GM21390 (cell line): ENCODE measurements around the gene MUC20.
A peak's percentile ranks its signal among the peaks of the same experiment; 100 is the strongest.
"Not testable (repeated sequence)": the region's sequence is repeated elsewhere in the genome, so short reads cannot be mapped to it uniquely, and the experiment has no call there.

Source experiments
- ATAC-seq: cut with Tn5 transposase; IDR thresholded peaks from one replicate; pipeline ENCODE4 v1.9.1; 2021; ENCODE audit not compliant: unreplicated experiment

Gene MUC20, protein sequence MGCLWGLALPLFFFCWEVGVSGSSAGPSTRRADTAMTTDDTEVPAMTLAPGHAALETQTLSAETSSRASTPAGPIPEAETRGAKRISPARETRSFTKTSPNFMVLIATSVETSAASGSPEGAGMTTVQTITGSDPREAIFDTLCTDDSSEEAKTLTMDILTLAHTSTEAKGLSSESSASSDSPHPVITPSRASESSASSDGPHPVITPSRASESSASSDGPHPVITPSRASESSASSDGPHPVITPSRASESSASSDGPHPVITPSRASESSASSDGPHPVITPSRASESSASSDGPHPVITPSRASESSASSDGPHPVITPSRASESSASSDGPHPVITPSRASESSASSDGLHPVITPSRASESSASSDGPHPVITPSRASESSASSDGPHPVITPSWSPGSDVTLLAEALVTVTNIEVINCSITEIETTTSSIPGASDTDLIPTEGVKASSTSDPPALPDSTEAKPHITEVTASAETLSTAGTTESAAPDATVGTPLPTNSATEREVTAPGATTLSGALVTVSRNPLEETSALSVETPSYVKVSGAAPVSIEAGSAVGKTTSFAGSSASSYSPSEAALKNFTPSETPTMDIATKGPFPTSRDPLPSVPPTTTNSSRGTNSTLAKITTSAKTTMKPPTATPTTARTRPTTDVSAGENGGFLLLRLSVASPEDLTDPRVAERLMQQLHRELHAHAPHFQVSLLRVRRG

DNA sequence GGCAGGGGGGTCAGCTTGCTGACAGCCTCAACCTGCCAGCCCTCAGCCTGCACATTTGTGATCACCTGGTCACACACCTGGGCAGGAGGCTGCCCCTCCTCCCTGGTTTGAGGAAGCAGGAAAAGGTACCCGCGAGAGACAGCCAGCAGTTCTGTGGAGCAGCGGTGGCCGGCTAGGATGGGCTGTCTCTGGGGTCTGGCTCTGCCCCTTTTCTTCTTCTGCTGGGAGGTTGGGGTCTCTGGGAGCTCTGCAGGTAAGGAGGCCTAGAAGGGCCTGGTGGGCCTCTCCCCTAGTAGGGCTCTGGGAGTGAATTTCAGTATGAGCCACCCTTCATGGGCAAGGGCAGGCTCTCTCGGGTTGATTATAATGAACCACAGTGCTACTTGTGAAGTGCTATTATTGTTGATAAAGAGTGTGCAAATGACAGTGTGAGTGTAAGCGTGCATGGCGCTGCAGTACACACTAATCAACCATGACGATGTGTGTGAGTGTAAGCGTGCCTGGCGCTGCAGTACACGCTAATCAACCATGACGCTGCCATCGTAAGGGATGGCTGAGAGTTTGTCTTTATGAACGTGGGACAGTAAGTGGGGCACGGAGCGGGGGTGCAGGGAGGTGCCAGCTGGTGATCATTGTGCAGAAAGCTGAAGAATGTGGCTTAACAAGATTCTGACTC lies at the start of gene MUC20:
Gene MUC20 (plus strand): TSS at position 148 of the 676 bp plus-strand sequence. CDS start 30 bp downstream, at position 178.
- ATAC-seq: not testable (repeated sequence)

DNA sequence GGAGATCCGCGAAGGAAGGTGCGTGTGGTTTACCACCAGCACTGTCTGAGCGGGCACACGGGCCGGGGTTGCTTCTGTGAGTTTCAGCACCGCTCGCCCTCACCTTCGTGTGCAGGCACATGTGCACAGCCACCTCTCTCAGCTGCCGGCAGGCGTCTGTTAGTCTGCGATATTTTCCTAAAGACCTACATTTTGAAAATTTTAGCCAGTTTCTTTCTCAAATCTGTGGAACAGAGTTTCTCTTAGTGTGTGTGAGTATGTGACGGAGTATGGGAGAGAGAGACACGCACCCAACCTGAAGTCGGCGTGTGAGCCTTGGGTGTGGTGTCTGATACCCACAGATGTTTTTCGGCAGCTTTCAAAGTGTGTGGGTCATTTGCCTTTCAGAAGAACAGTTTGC lies 49.5 kb upstream of the MUC20 start:
- not testable (repeated sequence) for ATAC-seq

DNA sequence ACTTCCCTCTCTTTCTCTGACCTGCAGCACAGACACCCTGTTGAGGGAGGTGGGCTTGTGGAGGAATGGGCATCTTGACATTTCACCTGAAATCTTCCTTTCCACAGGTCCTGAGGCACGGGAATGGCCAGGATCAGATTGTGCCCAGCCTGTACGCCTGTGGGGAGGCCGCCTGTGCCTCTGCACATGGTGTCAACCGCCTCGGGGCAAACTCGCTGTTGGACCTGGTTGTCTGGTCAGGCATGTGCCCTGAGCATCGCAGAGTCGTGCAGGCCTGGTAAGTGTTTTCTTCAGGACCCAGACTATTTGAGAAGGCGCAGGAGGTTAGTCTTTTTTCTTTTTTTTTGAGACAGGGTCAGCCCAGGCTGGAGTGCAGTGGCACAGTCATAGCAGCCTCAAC lies 47.1 kb upstream of the MUC20 start:
- ATAC-seq: not testable (repeated sequence)

DNA sequence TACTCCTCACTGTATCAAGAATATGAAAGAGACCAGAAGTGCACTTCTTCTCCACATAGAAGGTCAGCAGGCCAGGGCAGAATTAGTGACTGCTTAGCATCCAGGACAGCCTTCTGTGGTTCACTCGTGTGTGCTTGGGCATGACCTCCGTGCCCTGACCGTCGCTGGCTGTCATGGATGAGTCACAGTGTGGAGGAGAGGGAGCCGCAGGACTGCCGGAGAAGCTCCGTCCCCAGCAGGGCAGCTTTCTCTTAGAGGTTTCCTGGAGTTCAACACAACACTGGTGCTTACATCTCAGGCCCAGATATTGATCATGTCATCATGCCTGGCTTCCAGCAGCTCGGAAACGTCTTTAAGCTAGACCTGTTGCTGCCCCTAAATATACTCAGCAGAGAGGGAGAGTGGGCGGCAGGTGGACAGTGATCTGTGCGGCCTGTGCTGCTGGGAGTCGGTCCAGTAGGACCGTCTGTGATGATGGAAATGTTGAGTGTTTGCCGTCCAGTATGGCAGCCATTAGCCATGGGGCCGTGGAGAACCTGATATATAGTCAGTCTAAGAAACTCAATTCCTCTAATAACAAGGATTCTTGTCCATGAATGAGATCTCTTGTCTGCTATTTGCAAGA lies 42.3 kb upstream of the MUC20 start:
- not testable (repeated sequence) for ATAC-seq

DNA sequence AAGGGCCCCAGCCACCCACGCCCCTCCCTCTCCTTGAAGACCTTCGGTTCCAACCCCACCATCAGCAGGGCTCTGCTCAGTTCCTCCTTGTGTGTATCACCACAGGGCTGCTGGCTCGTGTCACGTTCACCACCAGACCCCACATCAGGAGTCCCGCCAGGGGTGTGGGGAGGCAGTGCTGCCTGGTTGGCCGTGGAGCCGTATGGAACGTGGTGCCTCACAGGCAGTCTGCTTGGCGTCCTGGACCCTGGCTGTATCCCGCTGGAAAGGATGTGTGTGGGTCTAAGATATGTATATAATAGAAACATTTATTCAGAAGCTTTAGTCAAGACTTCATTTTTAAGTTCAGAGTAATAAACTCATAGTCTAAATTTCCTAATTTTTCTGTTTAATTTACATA lies 40.1 kb upstream of the MUC20 start:
- ATAC-seq: not testable (repeated sequence)

DNA sequence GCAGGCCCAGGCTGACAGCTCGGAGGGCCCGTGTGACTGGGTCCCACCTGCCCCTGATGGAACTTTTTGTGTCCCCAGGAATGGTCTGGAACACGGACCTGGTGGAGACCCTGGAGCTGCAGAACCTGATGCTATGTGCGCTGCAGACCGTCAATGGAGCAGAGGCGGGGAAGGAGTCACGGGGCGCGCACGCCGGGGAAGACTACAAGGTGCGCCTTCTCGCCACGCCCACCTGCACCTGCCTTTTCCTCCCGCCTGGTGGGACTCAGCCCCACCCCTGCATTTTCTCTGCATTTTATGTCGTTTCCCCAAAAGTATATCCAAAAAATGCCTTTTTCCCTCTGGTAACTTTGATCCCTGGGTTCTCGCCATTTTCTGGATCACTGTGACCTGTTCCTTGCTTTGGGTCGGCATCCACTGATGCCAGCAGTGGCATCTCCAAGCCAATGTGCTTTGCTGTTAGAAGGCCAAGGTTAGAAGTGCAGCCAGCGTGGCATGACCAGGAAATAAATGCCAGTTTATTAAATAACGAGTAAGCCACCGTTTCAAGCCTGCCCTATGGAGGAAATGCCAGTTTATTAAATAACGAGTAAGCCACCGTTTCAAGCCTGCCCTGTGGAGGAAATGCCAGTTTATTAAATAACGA lies 39.2 kb upstream of the MUC20 start:
- ATAC-seq: not testable (repeated sequence)

DNA sequence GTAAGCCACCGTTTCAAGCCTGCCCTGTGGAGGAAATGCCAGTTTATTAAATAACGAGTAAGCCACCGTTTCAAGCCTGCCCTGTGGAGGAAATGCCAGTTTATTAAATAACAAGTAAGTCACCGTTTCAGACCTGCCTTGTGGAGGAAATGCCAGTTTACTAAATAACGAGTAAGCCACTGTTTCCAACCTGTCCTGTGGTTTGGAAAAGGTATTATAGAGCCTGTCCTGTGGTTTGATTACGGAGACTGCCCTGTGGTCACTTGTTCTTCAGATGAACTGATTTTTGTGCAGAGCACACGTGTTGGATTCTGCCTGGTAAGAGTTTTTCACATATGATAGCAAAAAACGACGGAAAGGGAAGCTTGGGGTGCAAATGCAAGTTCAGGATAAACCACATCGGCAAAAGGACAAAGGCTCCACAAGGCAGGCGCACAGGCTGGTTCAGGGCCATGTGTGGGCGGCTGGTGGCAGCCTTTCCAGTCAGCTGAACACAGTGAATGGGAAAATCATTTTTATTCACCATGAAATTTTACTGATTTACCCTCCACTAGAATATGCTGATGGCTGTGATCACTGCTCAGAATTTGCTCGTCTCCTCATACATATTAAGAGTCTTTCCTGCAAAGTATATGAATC lies 38.6 kb upstream of the MUC20 start:
- not testable (repeated sequence) for ATAC-seq

DNA sequence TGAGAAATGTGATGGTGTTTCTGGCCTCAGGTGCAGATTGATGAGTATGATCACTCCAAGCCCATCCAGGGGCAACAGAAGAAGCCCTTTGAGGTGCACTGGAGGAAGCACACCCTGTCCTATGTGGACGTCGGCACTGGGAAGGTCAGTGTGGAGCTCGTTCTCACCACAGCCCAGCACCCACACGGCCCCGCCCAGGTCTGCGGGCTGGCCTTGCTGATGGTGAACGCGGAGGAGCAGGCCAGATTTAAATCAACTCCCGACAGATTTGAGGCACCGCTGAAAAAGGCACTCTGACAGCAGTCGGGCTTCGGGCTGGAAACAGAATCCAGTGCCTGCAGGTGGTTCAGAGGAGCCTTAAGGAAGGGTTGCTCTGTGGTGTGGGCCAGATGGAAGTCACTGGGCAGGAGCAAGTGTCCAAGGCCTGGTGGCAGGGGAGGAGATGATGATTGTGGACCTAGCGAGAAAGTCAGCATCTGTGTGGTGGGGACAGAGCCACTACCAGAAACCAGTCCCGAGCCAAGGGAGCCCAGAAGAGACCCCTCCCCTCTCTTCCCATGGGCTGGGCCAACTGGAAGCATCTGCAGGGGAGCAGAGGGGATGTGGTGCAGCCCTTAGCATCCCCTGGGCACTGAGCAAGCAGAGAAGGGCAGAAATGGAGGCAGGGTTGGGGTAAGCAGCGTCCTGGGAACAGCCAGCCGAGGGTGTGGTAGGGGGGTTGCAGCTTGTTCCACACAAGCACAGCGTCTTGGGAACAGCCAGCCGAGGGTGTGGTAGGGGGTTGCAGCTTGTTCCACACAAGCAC lies 36.9 kb upstream of the MUC20 start:
- ATAC-seq: not testable (repeated sequence)

DNA sequence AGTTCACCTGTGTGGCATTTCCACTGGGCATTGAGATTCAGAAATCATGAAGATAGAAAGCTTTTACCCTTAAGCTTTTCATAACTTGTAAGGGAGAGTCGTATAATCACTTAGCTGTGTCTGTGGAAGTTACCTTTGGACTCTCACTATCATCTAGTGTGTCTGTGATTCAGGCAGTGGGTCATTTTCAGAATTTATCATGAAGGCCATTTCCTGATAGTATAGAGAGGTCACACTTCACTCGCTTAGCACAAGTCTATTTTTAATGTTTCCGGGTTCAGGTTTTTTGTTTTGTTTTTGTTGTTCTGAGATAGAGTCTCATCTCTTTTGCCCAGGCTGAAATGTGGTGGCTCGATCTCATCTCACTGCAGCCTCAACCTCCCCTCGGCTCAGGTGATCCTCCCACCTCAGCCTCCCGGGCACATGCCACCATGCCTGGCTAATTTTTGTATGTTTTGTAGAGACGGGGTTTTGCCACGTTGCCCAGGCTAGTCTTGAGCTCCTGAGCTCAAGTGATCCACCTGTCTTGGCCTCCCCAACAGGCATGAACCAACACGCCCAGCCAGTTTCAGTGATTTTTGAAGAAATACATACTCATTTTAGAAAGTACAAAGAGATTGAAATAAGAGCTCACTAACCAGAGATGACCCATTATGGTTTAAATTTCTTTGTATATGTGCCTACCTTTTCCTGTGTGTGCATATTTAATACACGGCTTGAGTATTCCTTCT lies 36.1 kb upstream of the MUC20 start:
- ATAC-seq: peak; percentile 52

DNA sequence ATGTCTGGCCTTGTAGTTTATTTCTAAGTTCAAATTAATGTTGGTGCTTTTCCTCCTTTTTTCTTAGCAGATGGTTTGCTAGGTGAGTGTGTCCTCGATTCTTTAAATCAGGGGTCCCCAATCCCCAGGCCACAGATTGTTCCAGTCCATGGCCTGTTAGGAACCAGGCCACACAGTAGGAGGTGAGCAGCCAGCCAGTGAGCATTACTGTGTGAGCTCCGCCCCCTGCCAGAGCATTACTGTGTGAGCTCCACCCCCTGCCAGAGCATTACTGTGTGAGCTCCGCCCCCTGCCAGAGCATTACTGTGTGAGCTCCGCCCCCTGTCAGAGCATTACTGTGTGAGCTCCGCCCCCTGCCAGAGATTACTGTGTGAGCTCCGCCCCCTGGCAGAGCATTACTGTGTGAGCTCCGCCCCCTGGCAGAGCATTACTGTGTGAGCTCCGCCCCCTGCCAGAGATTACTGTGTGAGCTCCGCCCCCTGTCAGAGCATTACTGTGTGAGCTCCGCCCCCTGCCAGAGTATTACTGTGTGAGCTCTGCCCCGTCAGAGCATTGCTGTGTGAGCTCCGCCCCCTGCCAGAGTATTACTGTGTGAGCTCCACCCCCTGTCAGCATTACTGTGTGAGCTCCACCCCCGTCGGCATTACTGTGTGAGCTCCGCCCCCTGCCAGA lies 34.1 kb upstream of the MUC20 start:
- not testable (repeated sequence) for ATAC-seq

DNA sequence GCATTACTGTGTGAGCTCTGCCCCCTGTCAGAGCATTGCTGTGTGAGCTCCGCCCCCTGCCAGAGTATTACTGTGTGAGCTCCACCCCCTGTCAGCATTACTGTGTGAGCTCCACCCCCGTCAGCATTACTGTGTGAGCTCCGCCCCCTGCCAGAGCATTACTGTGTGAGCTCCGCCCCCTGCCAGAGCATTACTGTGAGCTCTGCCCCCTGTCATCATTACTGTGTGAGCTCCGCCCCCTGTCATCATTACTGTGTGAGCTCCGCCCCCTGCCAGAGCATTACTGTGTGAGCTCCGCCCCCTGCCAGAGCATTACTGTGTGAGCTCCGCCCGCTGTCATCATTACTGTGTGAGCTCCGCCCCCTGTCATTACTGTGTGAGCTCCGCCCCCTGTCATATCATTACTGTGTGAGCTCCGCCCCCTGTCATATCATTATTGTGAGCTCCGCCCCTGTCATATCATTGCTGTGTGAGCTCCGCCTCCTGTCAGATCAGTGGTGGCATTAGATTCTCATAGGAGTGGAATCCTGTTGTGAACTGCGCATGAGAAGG lies 33.5 kb upstream of the MUC20 start:
- ATAC-seq: not testable (repeated sequence)

DNA sequence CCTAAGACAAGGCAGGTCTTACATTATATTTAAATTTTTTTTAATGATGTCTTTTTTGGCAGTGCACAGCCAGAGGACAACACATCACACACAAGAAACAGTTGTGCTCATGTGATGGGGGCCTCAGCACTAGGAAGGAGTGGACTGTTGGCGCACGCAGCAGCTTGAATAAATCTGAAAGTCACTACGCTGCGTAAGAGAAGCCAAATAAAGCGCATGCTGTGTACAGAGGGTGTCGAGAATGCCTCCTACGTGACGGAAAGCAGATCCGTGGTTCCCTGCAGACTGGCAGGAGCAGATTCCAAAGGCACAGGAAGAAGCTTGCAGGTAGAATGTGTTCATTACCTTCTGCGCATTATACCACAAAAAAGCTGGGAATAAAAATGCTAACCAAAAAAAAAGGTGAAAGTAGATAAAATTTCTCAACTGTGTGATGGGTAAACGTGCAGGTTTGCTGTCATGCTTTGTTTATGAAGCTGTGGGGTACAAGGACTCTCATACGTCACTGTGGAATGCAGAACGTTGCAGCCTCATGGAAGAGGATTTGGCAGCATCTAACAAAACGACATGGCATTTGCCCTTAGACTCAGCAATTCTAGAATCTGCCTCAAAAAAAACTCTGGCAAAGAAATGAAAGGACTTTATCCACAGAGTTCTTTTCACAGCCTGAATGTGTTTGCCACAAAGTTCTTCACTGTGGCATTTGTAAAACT lies 32.2 kb upstream of the MUC20 start:
- ATAC-seq: not testable (repeated sequence)

DNA sequence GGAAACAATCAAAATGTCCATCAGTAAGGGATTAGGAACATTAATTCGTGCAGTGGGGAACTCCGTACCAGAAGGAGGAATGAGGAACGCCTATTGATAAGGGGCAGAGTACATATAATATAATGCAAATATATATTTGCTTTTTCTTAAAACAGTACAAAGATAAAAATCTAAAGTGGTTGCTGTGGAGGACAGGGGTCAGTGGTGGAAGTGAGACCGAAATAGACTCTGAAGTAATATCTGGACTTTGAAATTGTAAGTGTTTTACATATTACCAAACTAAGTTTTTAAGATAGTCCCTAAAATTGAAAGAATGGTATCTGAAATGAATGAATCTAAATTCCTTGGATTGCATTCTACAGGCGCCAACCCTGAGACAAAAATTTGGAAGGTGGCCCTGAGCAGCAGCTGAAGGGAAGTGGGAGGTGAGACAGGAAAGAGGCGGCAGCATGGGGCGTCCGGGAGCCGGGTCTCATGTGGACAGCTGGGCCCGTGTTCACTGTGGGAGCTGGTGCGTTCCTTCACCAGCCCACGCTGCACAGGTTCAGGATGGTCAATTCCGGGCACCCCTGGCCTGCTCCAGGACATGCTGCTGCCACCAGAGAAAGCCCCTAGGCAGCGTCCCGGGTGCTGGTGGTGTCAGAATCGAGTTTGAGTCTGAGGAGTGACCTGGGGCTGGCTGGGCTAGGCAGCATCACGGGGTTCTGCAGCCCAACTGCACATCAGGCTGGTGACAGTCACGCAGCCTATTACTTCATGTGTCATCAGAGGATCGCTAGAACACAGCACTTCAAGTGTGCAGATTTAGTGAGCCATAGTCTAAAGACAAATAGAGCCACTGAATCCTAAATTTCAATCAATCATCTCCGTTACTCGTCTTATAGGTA lies 31.4 kb upstream of the MUC20 start:
- not testable (repeated sequence) for ATAC-seq

DNA sequence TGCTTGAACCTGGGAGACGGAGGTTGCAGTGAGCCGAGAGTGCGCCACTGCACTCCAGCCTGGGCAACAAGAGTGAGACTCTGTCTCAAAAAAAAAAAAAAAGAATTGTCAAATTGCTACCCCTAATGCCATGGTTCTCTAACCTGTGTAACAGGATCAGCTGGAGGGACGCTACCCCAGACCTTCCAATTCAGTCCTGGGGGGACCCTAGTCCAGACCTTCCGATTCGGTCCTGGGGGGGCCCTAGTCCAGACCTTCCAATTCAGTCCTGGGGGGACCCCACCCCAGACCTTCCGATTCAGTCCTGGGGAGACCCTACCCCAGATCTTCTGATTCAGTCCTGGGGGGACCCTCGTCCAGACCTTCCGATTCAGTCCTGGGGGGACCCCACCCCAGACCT lies 29.8 kb upstream of the MUC20 start:
- no peak for ATAC-seq

DNA sequence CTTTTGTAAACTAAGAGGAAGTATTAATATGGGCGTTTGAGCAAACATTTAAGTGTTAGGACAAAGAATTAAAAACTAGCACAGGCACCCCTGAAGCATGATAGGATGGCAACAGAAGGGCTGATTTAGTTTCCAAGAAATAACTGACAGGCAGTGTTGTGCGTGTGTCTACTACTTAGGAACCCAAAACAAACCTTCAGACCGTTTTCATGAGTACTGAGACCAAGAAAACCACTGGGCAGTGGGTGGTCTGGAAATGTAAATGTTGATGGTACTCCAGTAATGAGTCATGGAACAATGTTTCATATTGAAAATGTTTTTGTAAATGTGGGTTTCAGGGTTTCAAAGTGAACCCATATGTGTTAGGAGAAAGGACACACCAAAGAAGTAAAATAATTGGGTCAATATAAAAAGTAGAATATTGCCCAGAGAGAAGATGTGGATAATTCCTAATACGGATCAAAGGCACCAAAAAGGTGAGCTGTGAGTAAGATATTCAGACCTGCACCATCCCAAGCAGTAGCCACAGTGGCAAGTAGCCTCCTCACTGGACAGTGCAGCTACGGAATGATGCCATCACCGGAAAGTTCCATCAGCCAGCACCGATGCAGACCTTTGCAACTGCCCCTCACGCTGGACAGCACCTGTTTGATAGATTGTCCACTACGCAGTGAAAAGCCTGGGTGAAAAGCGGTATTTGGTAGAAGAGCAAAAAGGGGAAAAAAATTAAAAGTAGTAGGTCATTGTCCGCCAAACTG lies 29.0 kb upstream of the MUC20 start:
- not testable (repeated sequence) for ATAC-seq

DNA sequence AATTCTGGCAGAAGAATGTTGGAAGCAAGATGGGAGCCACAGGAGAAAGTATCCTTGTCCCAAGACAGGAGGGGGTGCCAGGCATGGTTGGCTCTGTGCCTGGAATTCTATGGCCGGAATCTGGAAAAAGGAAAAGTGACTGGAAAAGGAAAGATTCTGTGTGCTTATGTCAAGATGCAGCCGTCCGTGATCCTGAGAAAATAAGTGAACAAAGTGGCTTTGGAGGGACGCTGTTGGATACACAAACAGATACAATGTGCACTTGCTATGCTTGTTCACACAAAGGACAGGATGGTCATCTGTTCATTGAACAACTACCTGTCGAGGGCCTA lies 28.5 kb upstream of the MUC20 start:
- ATAC-seq: no peak
